ENCODE results near the gene LUC7L3. TPM values are rescaled to one million over a fixed set of nuclear protein-coding genes. Genes with fewer than 3 reads are reported as not detected.
A peak's percentile ranks its signal among the peaks of the same experiment; 100 is the strongest.
"Not testable (repeated sequence)": the region's sequence is repeated elsewhere in the genome, so short reads cannot be mapped to it uniquely, and the experiment has no call there.

The LUC7L3 gene
- total RNA-seq, 1 donor, result 34.5 TPM

- DNase-seq (ENCODE audit: low read depth in 2 of 3, low spot score in 2 of 3), result peak in 1 of 3 donors; percentile 37
Measured at GRCh38 chr17:50779747-50780353, 60.4 kb downstream of the LUC7L3 start.

- DNase-seq (ENCODE audit: low read depth in 2 of 3, low spot score in 2 of 3), result no peak
Measured at GRCh38 chr17:50781167-50781566, 61.8 kb downstream of the LUC7L3 start.

- peak; percentile 63 to 87 (median 77) for DNase-seq (ENCODE audit: low read depth in 2 of 3, low spot score in 2 of 3)
Measured at GRCh38 chr17:50783193-50783660, 63.8 kb downstream of the LUC7L3 start.

- DNase-seq (ENCODE audit: low read depth in 2 of 3, low spot score in 2 of 3), result no peak
Measured at GRCh38 chr17:50783905-50784304, 64.5 kb downstream of the LUC7L3 start.

- no peak for DNase-seq (ENCODE audit: low read depth in 2 of 3, low spot score in 2 of 3)
Measured at GRCh38 chr17:50785126-50785525, 65.7 kb downstream of the LUC7L3 start.

GRCh38 chr17:50785946-50786570 is 66.7 kb downstream of the LUC7L3 start:
- no peak for DNase-seq (ENCODE audit: low read depth in 2 of 3, low spot score in 2 of 3)

GRCh38 chr17:50787106-50787505 is 67.7 kb downstream of the LUC7L3 start:
- DNase-seq (ENCODE audit: low read depth in 2 of 3, low spot score in 2 of 3), result no peak

GRCh38 chr17:50790618-50791017 is 71.2 kb downstream of the LUC7L3 start:
- peak in 2 of 3 donors; percentile 51 to 82 for DNase-seq (ENCODE audit: low read depth in 2 of 3, low spot score in 2 of 3)

GRCh38 chr17:50792132-50792531 is 72.7 kb downstream of the LUC7L3 start:
- DNase-seq (ENCODE audit: low read depth in 2 of 3, low spot score in 2 of 3), result no peak

GRCh38 chr17:50793007-50793406 is 73.6 kb downstream of the LUC7L3 start:
- DNase-seq (ENCODE audit: low read depth in 2 of 3, low spot score in 2 of 3), result no peak

- no peak for DNase-seq (ENCODE audit: low read depth in 2 of 3, low spot score in 2 of 3)
Measured at GRCh38 chr17:50794361-50794760, 75.0 kb downstream of the LUC7L3 start.

- DNase-seq (ENCODE audit: low read depth in 2 of 3, low spot score in 2 of 3), result peak in 2 of 3 donors; percentile 30 to 72
Measured at GRCh38 chr17:50797135-50797810, 77.9 kb downstream of the LUC7L3 start.

- no peak for DNase-seq (ENCODE audit: low read depth in 2 of 3, low spot score in 2 of 3)
Measured at GRCh38 chr17:50798424-50799288, 79.3 kb downstream of the LUC7L3 start.

GRCh38 chr17:50799582-50799981 is 80.2 kb downstream of the LUC7L3 start:
- no peak for DNase-seq (ENCODE audit: low read depth in 2 of 3, low spot score in 2 of 3)

- DNase-seq (ENCODE audit: low read depth in 2 of 3, low spot score in 2 of 3), result no peak
Measured at GRCh38 chr17:50800196-50800700, 80.8 kb downstream of the LUC7L3 start.

- DNase-seq (ENCODE audit: low read depth in 2 of 3, low spot score in 2 of 3), result no peak
Measured at GRCh38 chr17:50802609-50803571, 83.5 kb downstream of the LUC7L3 start.

GRCh38 chr17:50803676-50804075 is 84.3 kb downstream of the LUC7L3 start:
- no peak for DNase-seq (ENCODE audit: low read depth in 2 of 3, low spot score in 2 of 3)

- DNase-seq (ENCODE audit: low read depth in 2 of 3, low spot score in 2 of 3), result not testable (repeated sequence)
Measured at GRCh38 chr17:50804749-50805475, 85.5 kb downstream of the LUC7L3 start.

GRCh38 chr17:50805486-50805885 is 86.1 kb downstream of the LUC7L3 start:
- DNase-seq (ENCODE audit: low read depth in 2 of 3, low spot score in 2 of 3), result no peak
